Measurements from ENCODE around the gene TACC3. TPM values are rescaled to one million over a fixed set of nuclear protein-coding genes. Genes with fewer than 3 reads are reported as not detected.
A peak's percentile ranks its signal among the peaks of the same experiment; 100 is the strongest.

TACC3 gene
- total RNA-seq, 1 donor, result 16.0 TPM

GRCh38 chr4:1745697-1746096 lies 24.4 kb downstream of the TACC3 start:
- no peak for TF ChIP-seq CTCF (IDR thresholded peaks at IDR 0.05; ENCODE audit: insufficient read depth, low read depth, low read length)
- no peak overlapping the region for H3K4me3 ChIP-seq (ENCODE audit: low read depth, low read length)

GRCh38 chr4:1746265-1746691 lies 25.0 kb downstream of the TACC3 start:
- no peak overlapping the region for H3K4me3 ChIP-seq (ENCODE audit: low read depth, low read length)
- peak; percentile 73 for DNase-seq (ENCODE audit: low read depth)
- peak; percentile 92 for TF ChIP-seq CTCF (IDR thresholded peaks at IDR 0.05; ENCODE audit: insufficient read depth, low read depth, low read length)

More at GRCh38 chr4:1745697-1746096, 24.4 kb downstream of the TACC3 start:
- no peak for DNase-seq (ENCODE audit: low read depth)

GRCh38 chr4:1746919-1747602 lies 25.7 kb downstream of the TACC3 start:
- H3K4me3 ChIP-seq (ENCODE audit: low read depth, low read length), result no peak overlapping the region
- DNase-seq (ENCODE audit: low read depth), result no peak
- TF ChIP-seq CTCF (IDR thresholded peaks at IDR 0.05; ENCODE audit: insufficient read depth, low read depth, low read length), result no peak

GRCh38 chr4:1747603-1747967 lies 26.3 kb downstream of the TACC3 start:
- DNase-seq (ENCODE audit: low read depth), result no peak
- no peak overlapping the region for H3K4me3 ChIP-seq (ENCODE audit: low read depth, low read length)
- TF ChIP-seq CTCF (IDR thresholded peaks at IDR 0.05; ENCODE audit: insufficient read depth, low read depth, low read length), result no peak

GRCh38 chr4:1748465-1748995 lies 27.2 kb downstream of the TACC3 start:
- peak; percentile 72 for TF ChIP-seq CTCF (IDR thresholded peaks at IDR 0.05; ENCODE audit: insufficient read depth, low read depth, low read length)
- DNase-seq (ENCODE audit: low read depth), result peak; percentile 65
- H3K4me3 ChIP-seq (ENCODE audit: low read depth, low read length), result no peak overlapping the region

- H3K4me3 ChIP-seq (ENCODE audit: low read depth, low read length), result no peak overlapping the region
- TF ChIP-seq CTCF (IDR thresholded peaks at IDR 0.05; ENCODE audit: insufficient read depth, low read depth, low read length), result no peak
Measured at GRCh38 chr4:1749370-1749769, 28.0 kb downstream of the TACC3 start.

GRCh38 chr4:1749826-1750225 lies 28.5 kb downstream of the TACC3 start:
- H3K4me3 ChIP-seq (ENCODE audit: low read depth, low read length), result no peak overlapping the region
- no peak for TF ChIP-seq CTCF (IDR thresholded peaks at IDR 0.05; ENCODE audit: insufficient read depth, low read depth, low read length)
- no peak for DNase-seq (ENCODE audit: low read depth)

More at GRCh38 chr4:1749370-1749769, 28.0 kb downstream of the TACC3 start:
- DNase-seq (ENCODE audit: low read depth), result no peak
